ENCODE measurements around the gene C1orf21. TPM values are rescaled to one million over a fixed set of nuclear protein-coding genes. Genes with fewer than 3 reads are reported as not detected.

Gene C1orf21
- polyA plus RNA-seq, 1 of the 3 experiments (the other 2 are of a cell fraction), result 4.8 TPM

GRCh38 chr1:184664661-184665060 lies 277.8 kb downstream of the C1orf21 start:
- CTCF ChIA-PET, result interaction anchor here (0.6 to 2.6 kb wide), 44 partner anchors 12 to 1020 kb away, joined by 3 to 31 read pairs (median 4); partner anchors contain the start of gene C1orf21
- DNase-seq, result no peak
- no peak overlapping the region for H3K27ac ChIP-seq (ENCODE audit: low read depth in 2 of 2, low read length in 1 of 2)

GRCh38 chr1:184665360-184665759 lies 278.5 kb downstream of the C1orf21 start:
- Histone ChIP-seq H3K4me3 (ENCODE audit: low read depth in 2 of 2, low read length in 1 of 2) (no peak overlapping the region), H3K79me2 (ENCODE audit: insufficient read depth) (no peaks in the 10 kb centered on the region), H2AFZ (ENCODE audit: low read depth) (no peak overlapping the region), H3K9me2 (no peaks in the 10 kb centered on the region), H3K4me1 (ENCODE audit: control insufficient read depth in 1 of 2, insufficient read depth in 2 of 2, low read depth in 1 of 2, low read length in 1 of 2) (peaks cover 0 to 4% of the 10 kb centered on the region in 2 experiments; a peak in 2 of 4 replicates), H3K4me2 (no peak overlapping the region), H3K9ac (no peak overlapping the region), H3K27me3 (ENCODE audit: insufficient read depth) (no peaks in the 10 kb centered on the region), H3K36me3 (replicated peaks in 1 of 2; ENCODE audit: control insufficient read depth in 1 of 2, insufficient read depth in 2 of 2, low read length in 1 of 2) (no peaks in the 10 kb centered on the region), H3F3A (replicated peaks; ENCODE audit: insufficient read depth) (no peaks in the 10 kb centered on the region), H3K27ac (ENCODE audit: low read depth in 2 of 2, low read length in 1 of 2) (no peak overlapping the region), H4K20me1 (ENCODE audit: insufficient read depth) (no peaks in the 10 kb centered on the region), H3K9me3 (no peaks in the 10 kb centered on the region)
- TF ChIP-seq USF1 (IDR thresholded peaks at IDR 0.05; ENCODE audit: borderline replicate concordance, low read depth), result no peak
- ChIA-PET POLR2A (no interaction called here), CTCF (interaction anchor here (0.6 to 2.6 kb wide), 4 partner anchors 28 to 588 kb away, joined by 3 to 27 read pairs (median 6); no protein-coding TSS in a partner anchor)
- 80% methylated on average over 6 of the region's 6 CpGs for WGBS (ENCODE audit: low lambda C conversion rate)
- DNase-seq, result no peak

More at GRCh38 chr1:184664661-184665060, 277.8 kb downstream of the C1orf21 start:
- POLR2A ChIA-PET, result interaction anchor here (0.9 kb wide), 1 partner anchor 278 kb away, joined by 3 read pairs; the partner anchor contains the start of gene C1orf21
- Histone ChIP-seq H4K20me1 (ENCODE audit: insufficient read depth) (no peaks in the 10 kb centered on the region), H3K4me2 (no peak overlapping the region), H3F3A (replicated peaks; ENCODE audit: insufficient read depth) (no peaks in the 10 kb centered on the region), H3K4me3 (ENCODE audit: low read depth in 2 of 2, low read length in 1 of 2) (no peak overlapping the region), H2AFZ (ENCODE audit: low read depth) (no peak overlapping the region), H3K9ac (no peak overlapping the region), H3K9me3 (no peaks in the 10 kb centered on the region), H3K79me2 (ENCODE audit: insufficient read depth) (no peaks in the 10 kb centered on the region), H3K36me3 (replicated peaks in 1 of 2; ENCODE audit: control insufficient read depth in 1 of 2, insufficient read depth in 2 of 2, low read length in 1 of 2) (no peaks in the 10 kb centered on the region), H3K4me1 (ENCODE audit: control insufficient read depth in 1 of 2, insufficient read depth in 2 of 2, low read depth in 1 of 2, low read length in 1 of 2) (peaks cover 0 to 4% of the 10 kb centered on the region in 2 experiments; a peak in 2 of 4 replicates), H3K9me2 (no peaks in the 10 kb centered on the region), H3K27me3 (ENCODE audit: insufficient read depth) (no peaks in the 10 kb centered on the region)
- TF ChIP-seq ZBTB33 (IDR thresholded peaks at IDR 0.05; ENCODE audit: borderline replicate concordance, low read depth), result no peak
- WGBS (ENCODE audit: low lambda C conversion rate), result 95% methylated on average over 13 of the region's 15 CpGs

GRCh38 chr1:184669391-184669790 lies 282.6 kb downstream of the C1orf21 start:
- no peaks in the 10 kb centered on the region for H3K9me3 ChIP-seq
- no peak for DNase-seq
- no peak for TF ChIP-seq SMC3 (IDR thresholded peaks at IDR 0.05; ENCODE audit: low read depth, low read length)
- no peaks in the 10 kb centered on the region for H3K79me2 ChIP-seq (ENCODE audit: insufficient read depth)
- H3K4me2 ChIP-seq, result no peak overlapping the region
- CTCF ChIA-PET, result interaction anchor here (1.5 to 2.3 kb wide), 2 partner anchors 16 to 22 kb away, joined by 4 to 7 read pairs; no protein-coding TSS in a partner anchor
- no peak overlapping the region for H3K9ac ChIP-seq
- no peak overlapping the region for H2AFZ ChIP-seq (ENCODE audit: low read depth)
- H3K36me3 ChIP-seq (replicated peaks in 1 of 2; ENCODE audit: control insufficient read depth in 1 of 2, insufficient read depth in 2 of 2, low read length in 1 of 2), result no peaks in the 10 kb centered on the region
- no peak overlapping the region for H3K27ac ChIP-seq (ENCODE audit: low read depth in 2 of 2, low read length in 1 of 2)
- H3K4me3 ChIP-seq (ENCODE audit: low read depth in 2 of 2, low read length in 1 of 2), result no peak overlapping the region
- WGBS (ENCODE audit: low lambda C conversion rate), result 87% methylated on average over 1 of the region's 1 CpG
- POLR2A ChIA-PET, result no interaction called here
- no peaks in the 10 kb centered on the region for H3K27me3 ChIP-seq (ENCODE audit: insufficient read depth)
- peaks cover 0 to 2% of the 10 kb centered on the region in 2 experiments; a peak in 2 of 4 replicates for H3K4me1 ChIP-seq (ENCODE audit: control insufficient read depth in 1 of 2, insufficient read depth in 2 of 2, low read depth in 1 of 2, low read length in 1 of 2)
- H3K9me2 ChIP-seq, result no peaks in the 10 kb centered on the region
- no peaks in the 10 kb centered on the region for H4K20me1 ChIP-seq (ENCODE audit: insufficient read depth)
- H3F3A ChIP-seq (replicated peaks; ENCODE audit: insufficient read depth), result no peaks in the 10 kb centered on the region

Data from SK-N-SH (cell line).